Measurements from ENCODE around the gene AMOTL1. TPM values are rescaled to one million over a fixed set of nuclear protein-coding genes. Genes with fewer than 3 reads are reported as not detected.

Gene AMOTL1
- polyA plus RNA-seq, 1 donor (not counting 4 experiments of a cell fraction or from before 2014, with no cell fraction given): 86.5 TPM

DNA sequence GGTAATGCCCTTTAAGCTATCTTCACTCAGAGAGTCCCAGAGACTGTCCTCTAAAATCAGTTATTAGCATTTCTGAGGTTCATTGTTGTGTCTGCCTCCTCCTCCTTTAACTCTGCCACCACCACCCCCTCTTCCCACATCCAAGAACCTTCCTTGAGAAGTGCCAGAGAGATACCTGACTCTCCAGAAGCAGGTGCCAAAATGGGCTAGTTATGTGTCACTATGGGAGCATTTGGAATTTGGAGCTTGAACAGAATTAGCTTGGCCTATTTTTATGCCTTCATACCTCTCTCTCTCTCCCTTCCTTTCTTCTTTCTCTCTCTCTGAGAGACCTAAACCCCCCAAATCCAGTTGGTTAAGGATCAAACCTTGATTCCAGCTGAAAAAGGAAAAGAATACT is 75.9 kb downstream of the AMOTL1 start:
- Histone ChIP-seq H3K36me3 (ENCODE audit: control insufficient read depth in 2 of 2, extremely low read depth in 1 of 2, insufficient read depth in 2 of 2, low read length in 2 of 2) (peaks cover 23 to 44% of the 10 kb centered on the region in 2 experiments), H2AFZ (ENCODE audit: control insufficient read depth, low read length) (no peak overlapping the region), H3K9ac (ENCODE audit: control insufficient read depth, extremely low read depth, insufficient read depth, low read length) (no peak overlapping the region), H3K27me3 (ENCODE audit: control insufficient read depth, extremely low read depth, insufficient read depth, low read length) (no peaks in the 10 kb centered on the region), H3K9me3 (ENCODE audit: control insufficient read depth, low read depth, low read length) (no peaks in the 10 kb centered on the region), H3K4me1 (ENCODE audit: control insufficient read depth, extremely low read depth, insufficient read depth, low read length) (peaks cover 22% of the 10 kb centered on the region), H4K20me1 (ENCODE audit: control insufficient read depth, extremely low read depth, insufficient read depth, low read length) (peaks cover 3% of the 10 kb centered on the region), H3K79me2 (ENCODE audit: control insufficient read depth, insufficient read depth, low read length) (peaks cover 47% of the 10 kb centered on the region), H3K4me3 (ENCODE audit: control insufficient read depth in 2 of 3, extremely low read depth in 1 of 3, insufficient read depth in 2 of 3, low read depth in 1 of 3, low read length in 3 of 3) (no peak overlapping the region), H3K27ac (ENCODE audit: control insufficient read depth, insufficient read depth, low read length) (no peak overlapping the region), H3K4me2 (ENCODE audit: control insufficient read depth, extremely low read depth, insufficient read depth, low read depth, low read length) (no peak overlapping the region), H3K9me1 (ENCODE audit: control insufficient read depth, extremely low read depth, insufficient read depth, low read length) (no peaks in the 10 kb centered on the region)
- dilution Hi-C loops (cut with MboI; ENCODE audit: extremely low pct_ligation_motif_present, low sequenced_read_pairs): no loop called here
- no peak for FAIRE-seq
- TF ChIP-seq, protein P1, sequence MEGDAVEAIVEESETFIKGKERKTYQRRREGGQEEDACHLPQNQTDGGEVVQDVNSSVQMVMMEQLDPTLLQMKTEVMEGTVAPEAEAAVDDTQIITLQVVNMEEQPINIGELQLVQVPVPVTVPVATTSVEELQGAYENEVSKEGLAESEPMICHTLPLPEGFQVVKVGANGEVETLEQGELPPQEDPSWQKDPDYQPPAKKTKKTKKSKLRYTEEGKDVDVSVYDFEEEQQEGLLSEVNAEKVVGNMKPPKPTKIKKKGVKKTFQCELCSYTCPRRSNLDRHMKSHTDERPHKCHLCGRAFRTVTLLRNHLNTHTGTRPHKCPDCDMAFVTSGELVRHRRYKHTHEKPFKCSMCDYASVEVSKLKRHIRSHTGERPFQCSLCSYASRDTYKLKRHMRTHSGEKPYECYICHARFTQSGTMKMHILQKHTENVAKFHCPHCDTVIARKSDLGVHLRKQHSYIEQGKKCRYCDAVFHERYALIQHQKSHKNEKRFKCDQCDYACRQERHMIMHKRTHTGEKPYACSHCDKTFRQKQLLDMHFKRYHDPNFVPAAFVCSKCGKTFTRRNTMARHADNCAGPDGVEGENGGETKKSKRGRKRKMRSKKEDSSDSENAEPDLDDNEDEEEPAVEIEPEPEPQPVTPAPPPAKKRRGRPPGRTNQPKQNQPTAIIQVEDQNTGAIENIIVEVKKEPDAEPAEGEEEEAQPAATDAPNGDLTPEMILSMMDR (optimal IDR thresholded peaks at IDR 0.05 in 1 of 3, IDR thresholded peaks at IDR 0.05 in 1 of 3, conservative IDR thresholded peaks at IDR 0.05 in 1 of 3; ENCODE audit: extremely low read depth in 1 of 3, insufficient read depth in 2 of 3, low read length in 3 of 3): no peak
- no peak for DNase-seq (ENCODE audit: low read depth, low spot score)

DNA sequence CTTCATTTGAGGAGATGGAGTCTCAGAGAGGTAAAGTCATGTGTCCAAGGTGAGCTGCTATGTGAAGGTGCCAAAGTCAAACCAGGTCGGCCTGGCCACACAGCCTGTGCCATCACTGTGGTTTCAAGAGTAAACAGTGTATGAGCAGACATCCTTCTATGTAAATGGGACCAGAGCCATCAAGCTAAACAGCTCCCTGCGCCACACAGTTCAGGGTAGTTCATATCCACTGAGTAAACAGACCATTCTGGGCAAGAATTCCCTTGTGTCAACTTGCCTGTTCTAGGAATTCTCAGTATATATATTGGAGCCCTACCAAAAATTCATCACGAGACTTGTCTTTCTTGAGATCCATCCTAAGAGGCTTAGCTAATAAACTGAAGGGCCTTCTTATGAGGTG is 77.5 kb downstream of the AMOTL1 start:
- TF ChIP-seq EZH2 (IDR thresholded peaks at IDR 0.05; ENCODE audit: low read length): no peak
- TF ChIP-seq, protein P1 (optimal IDR thresholded peaks at IDR 0.05 in 1 of 3, IDR thresholded peaks at IDR 0.05 in 1 of 3, conservative IDR thresholded peaks at IDR 0.05 in 1 of 3; ENCODE audit: extremely low read depth in 1 of 3, insufficient read depth in 2 of 3, low read length in 3 of 3): no peak
- no peak overlapping the region for H3K4me2 ChIP-seq (ENCODE audit: control insufficient read depth, extremely low read depth, insufficient read depth, low read depth, low read length)
- peak overlapping the region; percentile 21 for H3K27ac ChIP-seq (ENCODE audit: control insufficient read depth, insufficient read depth, low read length)
- H3K9me1 ChIP-seq (ENCODE audit: control insufficient read depth, extremely low read depth, insufficient read depth, low read length): no peaks in the 10 kb centered on the region
- H3K36me3 ChIP-seq (ENCODE audit: control insufficient read depth in 2 of 2, extremely low read depth in 1 of 2, insufficient read depth in 2 of 2, low read length in 2 of 2): peaks cover 25 to 47% of the 10 kb centered on the region in 2 experiments
- H3K9ac ChIP-seq (ENCODE audit: control insufficient read depth, extremely low read depth, insufficient read depth, low read length): no peak overlapping the region
- no peak overlapping the region for H3K4me3 ChIP-seq (ENCODE audit: control insufficient read depth in 2 of 3, extremely low read depth in 1 of 3, insufficient read depth in 2 of 3, low read depth in 1 of 3, low read length in 3 of 3)
- no peak overlapping the region for H2AFZ ChIP-seq (ENCODE audit: control insufficient read depth, low read length)
- peaks cover 31% of the 10 kb centered on the region for H3K4me1 ChIP-seq (ENCODE audit: control insufficient read depth, extremely low read depth, insufficient read depth, low read length)
- peaks cover 46% of the 10 kb centered on the region for H3K79me2 ChIP-seq (ENCODE audit: control insufficient read depth, insufficient read depth, low read length)
- no peaks in the 10 kb centered on the region for H3K27me3 ChIP-seq (ENCODE audit: control insufficient read depth, extremely low read depth, insufficient read depth, low read length)
- peaks cover 3% of the 10 kb centered on the region for H4K20me1 ChIP-seq (ENCODE audit: control insufficient read depth, extremely low read depth, insufficient read depth, low read length)
- FAIRE-seq: peak; percentile 81
- dilution Hi-C loops (cut with MboI; ENCODE audit: extremely low pct_ligation_motif_present, low sequenced_read_pairs): no loop called here
- H3K9me3 ChIP-seq (ENCODE audit: control insufficient read depth, low read depth, low read length): no peaks in the 10 kb centered on the region
- DNase-seq (ENCODE audit: low read depth, low spot score): no peak

Measured in keratinocyte (primary cell).